ENCODE results near the gene ADPRHL1.

The ADPRHL1 gene

DNA sequence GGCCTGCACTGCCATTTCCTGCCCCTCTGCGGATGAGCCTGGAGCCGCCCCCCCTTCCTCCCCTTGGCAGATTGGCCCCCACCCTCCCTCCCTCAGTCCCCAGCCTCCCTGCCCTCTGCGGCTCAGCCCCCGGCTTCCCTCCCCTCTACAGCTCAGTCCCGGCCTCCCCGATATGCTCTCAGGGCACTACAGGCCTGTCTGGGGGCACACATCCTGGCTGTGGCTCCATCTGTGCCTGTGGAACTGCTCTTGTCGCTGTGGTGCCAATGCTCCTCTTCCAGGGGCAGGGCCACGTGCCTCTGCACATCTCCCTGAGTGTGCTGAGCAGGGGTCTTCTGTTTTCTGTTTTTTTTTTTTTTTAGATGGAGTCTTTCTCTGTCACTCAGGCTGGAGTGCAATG lies 39.0 kb downstream of the ADPRHL1 start:
- no peak for DNase-seq

DNA sequence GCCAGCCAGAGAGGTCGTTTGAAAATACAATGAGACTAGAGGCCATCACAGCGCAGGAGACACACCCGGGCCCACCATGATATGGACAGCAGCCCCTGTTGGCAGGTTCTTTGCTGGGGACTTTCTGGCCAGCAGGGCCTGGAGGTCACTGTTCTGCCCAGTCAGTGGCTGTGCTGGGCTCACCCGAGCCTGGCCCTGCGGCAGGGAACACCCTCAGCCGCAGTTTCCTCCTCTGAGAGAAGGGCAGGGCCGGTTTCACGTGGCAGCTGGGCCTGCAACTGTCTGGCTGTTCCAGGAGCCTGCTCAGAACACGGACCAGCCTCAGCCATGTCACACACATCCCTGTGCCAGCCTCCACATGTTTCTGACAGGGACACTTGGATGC lies 39.4 kb downstream of the ADPRHL1 start:
- DNase-seq = no peak

DNA sequence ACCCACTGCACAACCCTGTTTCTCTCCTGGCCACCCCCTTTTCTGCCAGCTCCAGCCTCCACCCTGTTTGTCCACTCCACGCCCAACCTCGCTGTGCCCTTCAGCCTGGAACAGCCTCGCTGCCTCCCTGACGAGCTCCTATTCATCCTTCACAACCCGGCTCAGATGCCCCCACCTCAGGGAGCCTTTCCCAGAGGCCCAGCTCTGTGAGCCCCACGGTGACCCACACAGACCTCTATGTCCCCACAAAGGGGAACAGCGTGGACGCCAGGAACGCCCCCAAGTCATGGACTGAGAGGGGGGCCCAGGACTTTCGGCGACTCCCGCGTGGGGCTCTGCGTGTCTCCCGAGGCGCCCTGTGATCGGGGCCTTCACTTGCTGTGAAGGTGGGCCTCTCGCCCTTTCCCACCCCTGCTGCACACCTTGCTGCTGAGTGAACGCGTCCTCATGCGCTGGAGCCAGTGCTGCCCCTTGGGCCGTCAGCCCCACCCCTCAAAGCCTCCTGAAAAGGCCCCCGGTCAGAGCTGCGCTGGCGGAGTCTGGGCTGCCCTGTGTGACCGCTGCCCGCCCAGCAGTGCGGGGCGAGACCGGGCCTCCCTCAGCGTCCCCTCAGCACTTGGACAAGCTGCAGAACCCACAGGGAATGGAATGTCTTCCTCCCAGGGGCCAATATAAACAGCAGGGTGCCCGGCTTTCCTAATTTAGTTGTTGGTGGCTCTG lies 40.0 kb downstream of the ADPRHL1 start:
- no peak for DNase-seq

DNA sequence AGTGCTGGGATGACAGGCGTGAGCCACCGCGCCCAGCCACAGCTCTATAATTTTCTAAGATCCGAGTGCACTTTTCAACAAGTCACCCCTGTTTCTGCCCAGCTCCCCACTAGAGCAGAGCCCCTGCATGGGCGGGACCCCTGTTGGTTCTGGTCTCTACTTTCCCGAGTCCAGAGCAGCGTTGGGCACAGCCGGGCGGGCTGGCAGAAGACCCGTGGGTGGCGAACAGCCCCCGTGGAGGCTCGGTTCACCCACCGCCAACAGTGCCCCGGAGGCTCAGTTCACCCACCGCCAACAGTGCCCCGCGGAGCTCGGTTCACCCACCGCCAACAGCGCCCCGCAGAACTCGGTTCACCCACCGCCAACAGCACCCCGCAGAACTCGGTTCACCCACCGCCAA lies 40.8 kb downstream of the ADPRHL1 start:
- no peak for DNase-seq

DNA sequence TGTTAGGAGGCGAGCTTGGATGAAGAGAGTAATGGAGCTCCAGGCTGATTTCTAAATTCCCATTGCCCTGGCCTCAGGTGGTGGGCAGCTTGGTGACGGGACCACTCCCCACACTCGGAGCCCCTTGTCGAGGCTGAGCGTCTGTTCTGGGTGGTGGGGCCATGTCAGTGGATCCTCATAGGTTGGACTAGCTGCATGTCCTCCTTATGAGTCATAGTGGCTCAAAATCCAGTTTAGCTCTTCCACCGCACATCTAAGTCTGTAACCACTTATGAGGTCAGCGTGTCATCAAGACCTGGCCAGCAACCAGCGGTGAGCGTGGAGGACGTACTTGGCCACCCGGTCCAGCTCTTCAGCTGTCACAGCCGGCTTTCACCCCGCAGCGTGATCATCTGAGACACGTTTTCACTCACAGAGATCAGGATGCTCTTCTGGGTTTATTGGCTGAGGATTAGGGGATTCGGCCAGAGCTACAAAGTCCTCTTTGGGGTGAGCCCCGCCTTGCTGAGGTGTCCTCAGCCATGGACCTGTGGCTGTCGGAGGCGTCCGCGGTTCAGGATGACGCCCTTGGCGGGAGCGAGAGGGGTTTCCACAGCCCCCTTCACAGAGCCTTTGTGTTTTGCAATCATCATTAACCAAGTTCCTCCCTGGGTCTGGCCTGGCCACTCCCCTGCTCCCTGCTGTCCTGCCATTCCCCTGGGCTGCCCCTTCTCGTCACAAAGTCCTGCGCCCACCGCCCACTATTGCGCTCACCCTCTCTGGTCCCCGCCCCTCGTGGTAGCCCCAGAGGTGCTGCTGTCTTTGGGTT lies 41.9 kb downstream of the ADPRHL1 start:
- no peak for DNase-seq

DNA sequence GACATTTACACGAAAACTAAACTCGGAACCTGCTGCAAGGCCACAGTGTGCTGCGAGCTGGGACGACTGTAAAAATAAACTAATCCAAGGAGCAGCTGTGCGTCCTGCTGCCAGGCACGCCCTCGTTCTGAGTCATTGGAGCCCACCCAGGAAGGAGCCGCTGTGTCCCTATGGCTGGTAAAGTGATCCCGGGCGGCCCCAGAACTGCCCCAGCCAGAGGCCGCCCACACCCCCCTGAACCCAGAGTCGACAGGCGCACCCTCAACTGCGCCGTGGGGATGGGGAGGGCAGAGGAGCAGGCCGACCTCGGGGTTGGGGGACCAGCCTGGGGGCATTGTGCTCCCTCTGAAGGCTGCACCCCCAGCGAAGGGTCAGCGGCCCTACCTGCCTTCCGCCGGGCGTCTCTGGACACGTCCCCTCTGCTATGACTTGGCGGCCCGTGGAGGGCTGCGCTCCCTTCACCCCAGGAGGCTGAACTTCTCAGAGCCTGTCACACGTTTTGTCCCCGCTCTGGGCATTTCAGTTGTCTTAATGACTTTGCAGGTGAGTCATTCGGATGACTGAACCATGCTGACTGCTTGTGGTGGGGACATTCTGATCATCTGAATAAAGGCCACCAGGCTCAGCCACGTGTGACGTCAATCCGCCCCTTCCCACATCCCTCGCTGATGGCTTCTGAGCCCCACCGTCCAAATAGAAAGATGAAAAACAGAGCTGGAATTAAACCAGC lies 42.7 kb downstream of the ADPRHL1 start:
- no peak for DNase-seq

DNA sequence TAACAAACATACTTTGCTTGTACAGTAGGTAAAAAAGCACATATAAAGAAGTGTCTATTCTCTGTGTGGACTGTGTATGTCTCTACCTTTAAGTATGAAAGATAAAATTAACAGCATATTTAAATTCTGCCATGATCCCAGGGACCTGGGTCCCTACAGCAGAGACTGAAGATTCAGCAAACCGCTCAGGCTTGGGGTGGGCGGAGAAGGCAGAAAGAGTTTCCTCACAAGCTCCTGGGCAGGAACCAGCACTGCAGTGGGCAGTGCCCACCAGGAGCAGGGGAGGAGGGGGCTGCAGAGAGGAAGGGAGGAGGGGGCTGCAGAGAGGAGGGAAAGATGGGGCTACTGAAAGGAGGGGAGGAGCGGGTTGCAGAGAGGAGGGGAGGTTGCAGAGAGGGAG lies 44.7 kb downstream of the ADPRHL1 start:
- DNase-seq = no peak

DNA sequence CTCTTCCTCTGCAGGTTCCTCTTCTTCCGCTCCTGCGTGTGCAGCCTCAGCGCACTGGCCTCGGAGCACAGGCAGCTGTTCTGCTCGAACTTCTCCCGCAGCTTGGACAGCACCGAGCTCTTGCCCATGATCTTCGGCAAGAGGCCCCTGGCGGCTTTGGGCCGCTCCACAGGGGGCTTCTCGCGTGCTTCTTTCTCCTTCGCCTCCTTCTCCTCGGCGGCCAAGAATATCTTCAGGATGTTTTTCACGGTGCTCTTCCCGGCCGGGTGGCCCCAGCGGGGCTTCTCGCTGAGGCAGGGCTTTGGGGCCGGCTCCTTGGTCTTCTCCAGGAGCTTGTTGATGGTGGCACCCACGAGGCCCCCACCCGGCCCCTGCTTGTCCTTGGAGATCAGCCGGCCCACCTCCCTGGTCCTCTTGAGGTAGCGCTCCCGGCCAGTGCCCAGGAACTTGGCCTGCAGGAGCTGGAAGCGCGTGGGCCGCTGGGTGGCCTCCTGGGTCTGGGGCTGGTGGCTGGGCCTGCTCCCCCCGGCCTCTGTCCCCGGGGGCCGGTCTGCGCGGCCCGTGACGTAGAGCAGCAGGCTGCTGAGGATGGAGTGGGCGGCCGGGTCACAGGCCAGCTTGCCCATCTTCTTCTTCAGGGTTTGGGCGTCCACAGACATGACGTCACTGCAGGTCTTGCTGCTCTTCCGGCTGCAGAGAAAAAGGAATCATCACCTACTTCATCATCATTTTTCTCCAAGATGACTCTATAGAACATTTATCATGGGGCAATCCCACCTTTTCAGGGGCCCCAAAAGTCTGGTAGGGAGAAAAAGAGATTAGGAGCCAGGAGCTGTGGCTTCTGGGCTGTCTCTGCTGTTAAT lies 45.5 kb downstream of the ADPRHL1 start:
- no peak for DNase-seq

DNA sequence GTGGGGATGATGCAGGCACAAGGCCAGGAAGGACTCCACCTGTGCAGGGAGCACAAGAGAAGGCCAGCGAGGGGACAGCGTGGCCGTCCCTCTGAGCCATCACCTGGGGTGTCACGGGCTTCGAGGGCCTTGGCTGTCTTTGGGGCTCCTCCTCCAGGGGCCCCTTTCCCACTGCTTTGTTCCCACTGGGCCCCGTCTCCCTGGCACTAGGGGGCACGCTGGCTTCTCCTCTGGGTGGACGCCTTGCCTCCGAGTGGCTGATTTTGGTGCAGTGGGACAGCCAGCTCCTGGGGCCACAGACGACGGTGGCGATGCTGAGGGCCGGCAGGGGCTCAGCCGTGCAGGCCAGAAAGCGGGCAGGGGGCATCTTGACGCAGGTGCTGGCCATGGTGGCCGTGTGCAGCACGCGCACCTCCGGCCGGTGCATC lies 46.2 kb downstream of the ADPRHL1 start:
- DNase-seq = no peak

DNA sequence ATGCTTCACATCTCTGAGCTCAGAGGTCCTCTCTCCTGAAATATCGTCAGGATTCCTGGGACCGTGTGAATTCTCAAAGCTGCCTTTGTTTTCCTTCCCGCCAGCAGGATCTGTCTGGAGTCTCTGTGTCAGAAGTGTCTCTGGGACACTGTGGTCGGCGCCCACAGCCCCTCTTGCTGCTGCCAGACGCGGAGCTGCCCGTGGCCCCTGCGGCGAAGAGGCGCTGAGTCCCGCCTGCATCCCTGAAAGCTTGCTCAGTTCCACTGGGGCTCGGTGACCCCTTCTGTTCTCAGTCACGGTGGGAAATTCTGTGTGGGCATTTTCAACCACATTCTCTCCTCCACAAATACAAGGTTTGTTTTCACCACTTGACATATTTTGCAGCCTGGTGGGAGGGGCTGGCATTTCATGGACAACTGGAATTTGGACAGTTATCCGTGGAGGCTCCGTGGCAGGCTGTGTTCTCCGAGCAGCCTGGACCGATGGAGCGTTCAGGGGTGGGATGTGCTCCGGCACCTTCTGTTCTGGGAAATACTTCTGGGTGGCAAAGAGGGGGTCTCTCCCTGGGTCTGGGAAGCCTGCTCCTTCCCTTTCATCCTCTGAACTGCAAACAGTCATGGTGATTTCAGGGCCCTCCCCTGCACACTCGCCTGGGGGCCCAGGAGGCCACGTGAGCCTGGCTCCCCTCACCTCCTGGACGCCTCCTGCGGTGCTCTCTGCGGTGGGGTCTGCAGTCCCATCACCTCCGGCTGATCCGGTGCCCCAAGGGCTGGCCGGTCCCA lies 46.8 kb downstream of the ADPRHL1 start:
- no peak for DNase-seq

DNA sequence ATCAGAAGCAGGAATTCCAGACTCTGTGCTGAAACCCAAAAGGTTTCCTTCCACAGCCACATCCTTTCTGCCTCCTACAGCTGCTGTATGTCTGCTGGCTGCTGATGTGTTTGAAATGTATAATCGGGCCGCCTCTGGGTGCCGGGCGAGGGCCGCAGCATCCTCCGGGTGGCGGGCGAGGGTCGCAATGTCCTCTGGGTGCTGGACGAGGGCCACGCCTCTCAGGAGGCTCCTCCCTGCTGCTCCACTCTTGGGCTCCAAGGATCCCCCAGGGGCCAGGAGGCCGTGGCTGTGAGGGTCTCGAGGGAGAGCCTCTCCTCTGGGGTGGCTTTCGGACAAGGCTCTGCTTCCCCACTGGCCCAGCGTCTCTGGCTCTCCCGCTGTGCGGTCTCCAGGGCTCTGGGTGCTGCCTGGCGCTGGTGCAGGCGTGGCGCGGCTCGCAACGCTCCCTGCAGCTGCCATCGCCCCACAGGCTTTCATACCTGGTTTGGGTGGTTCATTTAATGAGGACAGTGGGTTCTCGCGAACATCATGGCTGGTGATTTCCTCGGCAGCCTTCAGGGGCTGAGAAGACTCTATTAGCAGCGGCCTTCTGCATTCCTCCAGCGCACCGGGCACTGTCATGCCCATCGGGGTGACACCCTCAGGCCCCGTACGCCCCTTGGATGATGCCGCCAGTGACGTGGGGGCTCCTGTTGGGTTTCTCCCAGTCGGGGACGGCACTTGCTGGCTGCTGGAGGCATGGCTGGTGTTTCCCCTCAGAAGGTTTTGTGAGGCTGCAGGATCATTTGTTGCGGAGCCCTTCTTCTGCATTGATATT lies 47.6 kb downstream of the ADPRHL1 start:
- no peak for DNase-seq

DNA sequence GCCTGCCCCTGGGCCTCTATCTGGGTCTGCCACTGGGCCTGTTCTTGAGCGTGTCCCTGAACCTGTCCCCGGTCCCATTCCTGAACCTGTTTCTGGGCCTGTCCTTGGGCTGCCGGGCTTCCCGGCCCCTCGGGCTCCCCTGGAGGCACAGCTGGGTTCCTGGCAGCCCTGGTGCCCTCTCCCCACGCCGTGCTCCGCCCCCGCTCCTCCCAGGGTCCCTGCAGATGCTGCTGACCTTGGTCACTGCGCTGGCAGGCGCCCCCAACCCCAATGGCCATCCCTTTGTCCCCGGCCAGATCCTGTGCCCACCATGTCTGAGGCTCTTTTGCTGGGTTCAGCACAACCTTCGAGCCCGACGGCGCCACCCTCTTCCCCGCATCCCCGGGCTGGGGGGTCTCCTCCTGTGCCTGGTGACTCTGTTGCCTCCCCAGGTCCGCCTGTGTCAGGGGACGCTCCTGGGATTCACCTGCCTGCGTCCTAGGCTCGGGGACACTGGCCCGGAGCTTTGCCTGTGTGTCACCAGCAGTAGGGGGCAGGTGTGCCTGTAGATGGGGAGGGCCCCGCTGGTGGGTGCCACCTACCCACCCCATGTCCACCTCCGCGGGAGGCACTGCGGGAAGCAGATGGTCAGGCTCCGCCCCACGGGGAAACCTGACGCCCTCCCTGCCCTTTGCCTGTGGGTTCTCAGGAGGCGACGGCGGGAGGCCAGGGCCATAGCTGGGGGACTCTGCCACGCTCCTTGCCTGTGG lies 48.4 kb downstream of the ADPRHL1 start:
- DNase-seq = no peak

DNA sequence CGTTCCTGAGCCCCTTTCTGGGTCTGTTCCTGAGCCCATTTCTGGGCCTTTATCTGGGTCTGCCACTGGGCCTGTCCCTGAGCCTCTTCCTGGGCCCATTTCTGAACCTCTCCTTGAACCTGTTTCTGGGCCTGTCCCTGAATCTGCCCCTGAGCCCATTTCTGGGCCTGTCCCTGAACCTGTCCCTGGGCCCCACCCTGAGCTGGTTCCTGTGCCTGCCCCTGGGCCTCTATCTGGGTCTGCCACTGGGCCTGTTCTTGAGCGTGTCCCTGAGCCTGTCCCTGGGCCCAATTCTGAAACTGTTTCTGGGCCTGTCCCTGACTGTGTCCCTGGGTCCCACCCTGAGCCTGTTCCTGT lies 48.9 kb downstream of the ADPRHL1 start:
- no peak for DNase-seq

DNA sequence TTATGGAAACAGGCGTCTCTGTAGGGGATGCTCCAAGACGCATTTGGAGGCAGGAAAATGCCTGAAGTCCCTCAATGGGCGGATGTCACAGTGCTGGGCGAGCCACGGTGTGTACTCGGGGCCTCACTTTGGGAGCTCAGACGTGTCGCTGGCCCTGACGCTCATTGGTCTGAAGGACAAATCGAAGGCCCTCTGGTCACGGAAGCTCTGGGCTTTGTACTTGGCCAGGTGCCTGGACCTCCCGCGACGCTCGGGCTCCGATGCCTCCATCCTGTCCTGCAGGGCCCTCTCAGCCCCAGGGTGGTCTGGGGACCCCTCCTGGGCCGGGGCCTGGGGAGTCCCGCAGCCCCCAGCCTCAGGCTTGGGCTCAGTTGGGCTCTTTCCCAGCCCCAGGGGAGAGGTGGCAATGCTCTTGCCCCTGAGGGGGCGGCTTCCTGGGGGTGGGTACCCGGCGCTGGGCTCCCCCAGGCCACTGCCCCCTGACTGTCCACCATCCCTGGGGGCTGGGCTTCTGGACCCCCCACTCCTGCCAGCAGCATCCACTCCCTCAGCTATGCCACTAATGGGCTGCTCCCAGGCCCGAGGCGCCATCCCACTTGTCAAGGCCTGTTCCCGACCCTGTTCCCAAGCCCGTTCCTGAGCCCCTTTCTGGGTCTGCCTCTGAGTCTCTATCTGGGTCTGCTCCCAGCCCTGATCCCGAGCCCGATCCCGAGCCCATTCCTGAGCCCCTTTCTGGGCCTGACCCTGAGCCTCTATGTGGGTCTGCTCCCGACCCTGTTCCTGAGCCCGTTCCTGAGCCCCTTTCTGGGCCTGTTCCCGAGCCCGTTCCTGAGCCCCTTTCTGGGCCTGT lies 49.8 kb downstream of the ADPRHL1 start:
- no peak for DNase-seq

DNA sequence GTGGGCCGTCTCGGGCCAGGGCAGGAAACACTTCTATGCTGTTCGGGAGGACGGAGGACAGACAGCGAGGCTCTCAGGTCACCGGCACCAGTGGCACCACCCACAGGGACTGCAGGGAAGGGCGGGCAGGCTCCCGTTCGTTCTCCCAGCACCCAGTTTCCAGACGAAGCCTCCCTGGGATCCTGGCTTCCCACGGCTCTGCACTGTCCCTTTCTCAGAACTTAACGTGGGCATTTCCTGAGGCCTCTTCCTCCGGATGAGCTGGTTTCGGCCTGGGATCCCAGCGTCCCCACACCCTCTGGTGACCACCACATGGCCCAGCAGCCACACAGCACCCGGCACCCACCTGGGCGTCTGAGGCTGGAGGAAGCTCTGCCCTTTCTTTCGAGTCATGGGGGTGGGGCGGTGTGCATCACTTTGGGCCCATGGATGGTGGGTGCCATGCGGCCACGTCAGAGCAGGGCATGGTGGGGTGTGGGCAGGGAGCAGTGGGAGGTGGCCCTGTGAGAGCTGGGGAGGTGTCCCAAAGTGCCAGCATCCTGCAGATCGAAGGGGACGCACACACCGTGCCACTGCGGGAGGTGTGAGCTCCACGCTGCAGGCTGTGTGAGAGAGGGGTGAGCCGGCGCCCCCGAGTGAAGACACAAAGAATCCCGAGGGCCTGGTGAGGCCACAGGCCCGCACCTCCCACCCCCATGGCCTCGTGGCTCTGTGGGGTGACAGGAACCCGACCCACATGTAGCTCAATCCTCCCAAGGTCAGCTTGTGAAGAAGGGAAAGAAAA lies 50.6 kb downstream of the ADPRHL1 start:
- DNase-seq = no peak

DNA sequence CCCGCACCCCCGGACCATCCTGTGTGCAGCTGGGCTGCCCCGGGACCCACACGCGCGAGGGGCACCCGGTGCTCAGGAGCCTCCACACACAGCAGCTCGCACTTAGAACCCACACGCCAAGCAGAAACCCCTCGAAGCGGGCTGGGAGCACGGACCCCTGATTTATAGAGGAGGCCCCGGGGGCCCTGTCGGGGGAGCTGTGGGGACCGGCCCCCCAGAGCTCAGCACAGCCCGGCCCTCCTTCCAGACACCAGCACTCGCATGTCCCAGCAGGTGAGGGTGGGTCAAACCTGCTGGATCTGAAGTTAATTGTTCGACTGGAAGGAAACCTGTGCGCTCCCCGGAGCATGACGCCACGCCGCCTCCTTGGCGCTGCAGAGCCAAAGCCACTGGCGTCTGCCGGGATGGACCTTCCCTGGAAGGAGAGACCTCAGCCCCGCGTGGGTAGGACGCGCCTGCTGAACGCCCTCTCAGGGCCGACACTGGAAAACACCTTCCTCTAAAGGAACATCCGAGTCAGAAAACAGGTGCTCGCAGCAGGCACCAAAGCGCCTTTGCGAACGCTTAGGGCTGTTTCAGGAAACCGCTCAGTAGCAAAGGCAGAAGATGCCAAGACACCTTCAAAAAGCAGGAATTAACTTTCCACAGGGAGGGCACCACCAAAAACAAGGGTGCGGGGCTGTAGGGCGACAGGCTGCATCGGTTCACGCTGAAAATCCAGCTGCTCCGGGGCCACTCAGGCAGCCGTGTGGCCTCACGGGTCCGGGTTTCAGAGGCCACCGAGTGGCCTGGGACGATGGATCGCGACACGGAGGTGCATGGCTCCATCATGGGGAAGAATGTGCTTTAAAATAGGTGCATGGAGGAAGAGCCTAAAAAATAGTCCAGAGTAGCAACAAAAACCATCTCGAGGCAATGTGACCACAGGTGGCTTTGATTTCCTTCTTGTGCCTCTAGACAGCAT lies 51.6 kb downstream of the ADPRHL1 start:
- no peak for DNase-seq
